ENCODE results near the gene MRPL20. TPM values are rescaled to one million over a fixed set of nuclear protein-coding genes. Genes with fewer than 3 reads are reported as not detected.

Gene MRPL20
- total and polyA plus RNA-seq, 9 of the 15 experiments (the other 6 are each of a cell fraction or from before 2014, with no cell fraction given) = 180 to 671 (median 229) TPM

DNA sequence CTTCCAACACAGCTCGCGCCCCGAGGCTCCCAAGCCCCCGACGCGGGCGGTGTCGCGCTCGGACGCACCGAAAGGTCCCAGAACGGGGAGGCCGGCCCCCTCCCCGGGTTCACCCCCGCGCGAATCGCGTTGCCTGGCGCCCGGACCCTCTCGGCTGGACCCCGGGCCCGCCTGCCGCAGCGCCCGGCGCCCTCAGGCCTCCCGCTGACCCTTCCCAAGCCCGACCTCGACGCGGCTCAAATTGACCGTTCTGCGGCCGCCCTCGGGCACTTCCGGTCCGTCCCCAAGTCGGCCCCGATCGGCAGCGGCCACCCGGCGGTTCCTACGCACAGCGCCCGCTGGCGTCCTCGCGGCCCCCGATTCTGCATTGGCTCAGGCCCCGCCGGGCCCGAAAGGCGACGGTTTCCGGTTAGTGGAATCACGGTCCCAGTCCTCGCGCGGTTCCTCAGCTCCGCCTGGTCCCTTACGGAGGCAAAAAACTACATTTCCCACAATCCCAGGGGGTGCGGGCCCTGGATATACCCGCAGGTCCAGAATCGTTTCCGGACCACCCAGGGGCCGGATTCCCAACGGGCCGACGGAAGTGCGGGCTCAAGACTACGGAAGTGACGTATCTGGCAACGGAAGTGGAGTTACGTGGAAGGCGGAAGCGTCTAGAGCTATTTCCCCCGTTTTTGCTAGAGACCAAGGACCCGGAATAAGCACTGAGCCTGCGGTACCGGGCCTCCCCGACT, 32.0 kb downstream of the MRPL20 start, which contains the start of gene AURKAIP1 (continued):
- TF ChIP-seq, protein P1, sequence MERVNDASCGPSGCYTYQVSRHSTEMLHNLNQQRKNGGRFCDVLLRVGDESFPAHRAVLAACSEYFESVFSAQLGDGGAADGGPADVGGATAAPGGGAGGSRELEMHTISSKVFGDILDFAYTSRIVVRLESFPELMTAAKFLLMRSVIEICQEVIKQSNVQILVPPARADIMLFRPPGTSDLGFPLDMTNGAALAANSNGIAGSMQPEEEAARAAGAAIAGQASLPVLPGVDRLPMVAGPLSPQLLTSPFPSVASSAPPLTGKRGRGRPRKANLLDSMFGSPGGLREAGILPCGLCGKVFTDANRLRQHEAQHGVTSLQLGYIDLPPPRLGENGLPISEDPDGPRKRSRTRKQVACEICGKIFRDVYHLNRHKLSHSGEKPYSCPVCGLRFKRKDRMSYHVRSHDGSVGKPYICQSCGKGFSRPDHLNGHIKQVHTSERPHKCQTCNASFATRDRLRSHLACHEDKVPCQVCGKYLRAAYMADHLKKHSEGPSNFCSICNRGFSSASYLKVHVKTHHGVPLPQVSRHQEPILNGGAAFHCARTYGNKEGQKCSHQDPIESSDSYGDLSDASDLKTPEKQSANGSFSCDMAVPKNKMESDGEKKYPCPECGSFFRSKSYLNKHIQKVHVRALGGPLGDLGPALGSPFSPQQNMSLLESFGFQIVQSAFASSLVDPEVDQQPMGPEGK (CRISPR knock-in tag; IDR thresholded peaks at IDR 0.05; ENCODE audit: borderline replicate concordance) = no peak
- TF ChIP-seq TFAM (CRISPR knock-in tag; conservative IDR thresholded peaks at IDR 0.05) (no peak), MYBL2 (IDR thresholded peaks at IDR 0.05; ENCODE audit: low read depth) (no peak; the same call in 1 of the 2 replicates), MYBL2 (CRISPR knock-in tag; IDR thresholded peaks at IDR 0.05; ENCODE audit: borderline replicate concordance) (no peak), ZNF707 (CRISPR knock-in tag; conservative IDR thresholded peaks at IDR 0.05) (peak; percentile 59; the same call in 1 of the 2 replicates), FOSL1 (tag; conservative IDR thresholded peaks at IDR 0.05) (peak; percentile 79), FOXJ3 (CRISPR knock-in tag; IDR thresholded peaks at IDR 0.05) (no peak), ZNF239 (CRISPR knock-in tag; IDR thresholded peaks at IDR 0.05) (peak; percentile 75), SUPT5H (IDR thresholded peaks at IDR 0.05) (peak; percentile 89), PHF21A (IDR thresholded peaks at IDR 0.05; ENCODE audit: borderline replicate concordance, low read depth) (peak; percentile 84), AFF4 (CRISPR knock-in tag; IDR thresholded peaks at IDR 0.05) (peak; percentile 99), TAF15 (IDR thresholded peaks at IDR 0.05; ENCODE audit: low read depth, low read length) (no peak), SMARCE1 (IDR thresholded peaks at IDR 0.05) (no peak), HNRNPK (IDR thresholded peaks at IDR 0.05; ENCODE audit: low read depth, low read length, poor library complexity, severe bottlenecking) (peak; percentile 42), ZNF766 (CRISPR knock-in tag; conservative IDR thresholded peaks at IDR 0.05) (peak; percentile 87; the same call in 1 of the 2 replicates), GTF2A2 (tag; IDR thresholded peaks at IDR 0.05) (no peak), BHLHE40 (IDR thresholded peaks at IDR 0.05; ENCODE audit: low read length) (peak; percentile 21; the same call in 1 of the 2 replicates), ZNF143 (CRISPR knock-in tag; IDR thresholded peaks at IDR 0.05) (peak; percentile 98)
- TF ChIP-seq, protein P2, sequence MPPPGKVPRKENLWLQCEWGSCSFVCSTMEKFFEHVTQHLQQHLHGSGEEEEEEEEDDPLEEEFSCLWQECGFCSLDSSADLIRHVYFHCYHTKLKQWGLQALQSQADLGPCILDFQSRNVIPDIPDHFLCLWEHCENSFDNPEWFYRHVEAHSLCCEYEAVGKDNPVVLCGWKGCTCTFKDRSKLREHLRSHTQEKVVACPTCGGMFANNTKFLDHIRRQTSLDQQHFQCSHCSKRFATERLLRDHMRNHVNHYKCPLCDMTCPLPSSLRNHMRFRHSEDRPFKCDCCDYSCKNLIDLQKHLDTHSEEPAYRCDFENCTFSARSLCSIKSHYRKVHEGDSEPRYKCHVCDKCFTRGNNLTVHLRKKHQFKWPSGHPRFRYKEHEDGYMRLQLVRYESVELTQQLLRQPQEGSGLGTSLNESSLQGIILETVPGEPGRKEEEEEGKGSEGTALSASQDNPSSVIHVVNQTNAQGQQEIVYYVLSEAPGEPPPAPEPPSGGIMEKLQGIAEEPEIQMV (tag; conservative IDR thresholded peaks at IDR 0.05; ENCODE audit: low read depth) = peak; percentile 41; the same call in 1 of the 2 replicates
- TF ChIP-seq, protein P3, sequence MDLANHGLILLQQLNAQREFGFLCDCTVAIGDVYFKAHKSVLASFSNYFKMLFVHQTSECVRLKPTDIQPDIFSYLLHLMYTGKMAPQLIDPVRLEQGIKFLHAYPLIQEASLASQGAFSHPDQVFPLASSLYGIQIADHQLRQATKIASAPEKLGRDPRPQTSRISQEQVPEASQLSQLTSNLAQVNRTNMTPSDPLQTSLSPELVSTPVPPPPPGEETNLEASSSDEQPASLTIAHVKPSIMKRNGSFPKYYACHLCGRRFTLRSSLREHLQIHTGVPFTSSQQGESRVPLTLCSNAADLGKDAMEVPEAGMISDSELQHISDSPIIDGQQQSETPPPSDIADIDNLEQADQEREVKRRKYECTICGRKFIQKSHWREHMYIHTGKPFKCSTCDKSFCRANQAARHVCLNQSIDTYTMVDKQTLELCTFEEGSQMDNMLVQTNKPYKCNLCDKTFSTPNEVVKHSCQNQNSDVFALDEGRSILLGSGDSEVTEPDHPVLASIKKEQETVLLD (IDR thresholded peaks at IDR 0.05) = no peak
